Measurements from ENCODE around the gene ADNP.
"Not testable (repeated sequence)": the region's sequence is repeated elsewhere in the genome, so short reads cannot be mapped to it uniquely, and the experiment has no call there.

The ADNP gene

DNA sequence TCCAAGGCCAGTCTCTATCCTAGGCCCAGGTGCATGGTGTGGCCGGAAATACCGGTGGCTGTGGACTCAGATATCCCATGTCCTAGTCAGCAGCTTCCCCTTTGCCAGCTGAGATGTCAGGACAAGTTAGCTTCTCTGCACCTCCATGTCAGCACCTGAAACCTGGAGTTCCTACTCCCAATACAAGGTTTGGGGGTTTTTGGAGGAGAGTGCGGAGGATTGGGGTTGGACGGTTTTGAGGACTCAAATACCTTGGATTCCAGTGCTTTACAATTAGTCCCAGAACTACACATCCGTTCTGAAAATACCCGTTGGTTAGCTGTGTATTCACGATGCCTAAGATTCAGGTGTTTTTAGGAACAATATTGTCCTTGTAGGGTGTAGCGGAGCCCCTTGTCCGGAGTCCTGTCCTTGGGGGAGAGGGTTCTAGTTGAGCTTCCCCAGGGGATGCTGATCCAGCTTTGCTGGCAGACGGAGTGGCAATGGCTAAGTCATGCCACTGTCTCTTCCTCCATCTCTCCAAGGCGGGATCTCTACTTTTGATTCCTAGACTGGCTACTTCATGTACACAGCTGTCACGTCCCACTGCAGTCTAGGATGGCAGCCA, 45.0 kb downstream of the ADNP start:
- Histone ChIP-seq H3K18ac (ENCODE audit: low read length) (no peak overlapping the region), H2AK5ac (ENCODE audit: low read length) (no peak overlapping the region), H3K4me1 (ENCODE audit: control insufficient read depth, low read depth, low read length) (no peaks in the 10 kb centered on the region), H3K9ac (ENCODE audit: low read length) (no peak overlapping the region), H3K4me2 (ENCODE audit: low read length) (no peak overlapping the region), H3K56ac (ENCODE audit: low read length) (no peak overlapping the region), H3K4me3 (ENCODE audit: low read length) (no peak overlapping the region), H4K8ac (ENCODE audit: low read depth, low read length) (no peak overlapping the region), H2BK120ac (ENCODE audit: low read depth, low read length) (no peak overlapping the region), H3K79me1 (ENCODE audit: low read length) (peaks cover 5% of the 10 kb centered on the region), H3K27ac (ENCODE audit: low read depth, low read length) (no peak overlapping the region), H3K27me3 (ENCODE audit: insufficient read depth, low read length, poor library complexity) (no peaks in the 10 kb centered on the region), H4K5ac (ENCODE audit: low read length) (no peak overlapping the region), H2BK5ac (ENCODE audit: low read length) (no peak overlapping the region), H2BK15ac (replicated peaks; ENCODE audit: low read depth) (no peak overlapping the region), H3K4ac (ENCODE audit: low read depth, low read length) (no peak overlapping the region), H3K23ac (ENCODE audit: low read length) (no peak overlapping the region), H3K79me2 (ENCODE audit: control insufficient read depth, insufficient read depth, low read length) (peaks cover 2% of the 10 kb centered on the region), H3K36me3 (ENCODE audit: control insufficient read depth, insufficient read depth, low read length) (peaks cover 4% of the 10 kb centered on the region)
- WGBS (ENCODE audit: extremely low coverage, insufficient coverage, low lambda C conversion rate), result no CpG with 5 or more reads among the region's 12 CpGs
- no peak for DNase-seq

- no peak overlapping the region for H3K27ac ChIP-seq (ENCODE audit: low read depth, low read length)
- no peaks in the 10 kb centered on the region for H3K79me2 ChIP-seq (ENCODE audit: control insufficient read depth, insufficient read depth, low read length)
These were observed 45.5 kb downstream of the ADNP start for GRCh38 chr20:50885781-50886180.

DNA sequence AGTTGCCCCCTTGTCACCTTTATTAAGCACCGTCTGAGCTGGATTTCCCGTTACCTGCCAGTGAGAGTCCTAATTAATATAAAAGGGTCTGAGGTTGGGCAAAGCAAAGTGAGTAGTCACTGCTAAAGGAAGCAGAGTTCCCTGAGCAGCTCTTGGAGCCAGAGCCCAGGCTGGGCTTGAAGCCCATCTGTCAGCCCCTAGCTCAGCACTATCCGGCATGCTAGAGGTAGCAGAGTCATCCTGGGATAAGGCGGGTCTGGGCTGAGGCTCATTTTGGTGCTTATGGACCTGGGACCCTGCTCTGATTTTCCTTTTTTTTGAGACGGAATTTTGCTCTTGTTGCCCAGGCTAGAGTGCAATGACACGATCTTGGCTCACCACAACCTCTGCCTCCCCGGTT, 46.2 kb downstream of the ADNP start:
- Histone ChIP-seq H3K4me2 (ENCODE audit: low read length) (no peak overlapping the region), H2BK15ac (replicated peaks; ENCODE audit: low read depth) (no peak overlapping the region), H4K5ac (ENCODE audit: low read length) (no peak overlapping the region), H3K18ac (ENCODE audit: low read length) (no peak overlapping the region), H3K36me3 (ENCODE audit: control insufficient read depth, insufficient read depth, low read length) (peaks cover 2% of the 10 kb centered on the region), H3K27me3 (ENCODE audit: insufficient read depth, low read length, poor library complexity) (no peaks in the 10 kb centered on the region), H3K9ac (ENCODE audit: low read length) (no peak overlapping the region), H3K4me3 (ENCODE audit: low read length) (no peak overlapping the region), H2BK120ac (ENCODE audit: low read depth, low read length) (no peak overlapping the region), H3K4ac (ENCODE audit: low read depth, low read length) (no peak overlapping the region), H2BK5ac (ENCODE audit: low read length) (no peak overlapping the region), H2AK5ac (ENCODE audit: low read length) (no peak overlapping the region), H3K79me2 (ENCODE audit: control insufficient read depth, insufficient read depth, low read length) (no peaks in the 10 kb centered on the region), H3K56ac (ENCODE audit: low read length) (no peak overlapping the region), H3K79me1 (ENCODE audit: low read length) (peaks cover 2% of the 10 kb centered on the region), H3K23ac (ENCODE audit: low read length) (no peak overlapping the region), H4K8ac (ENCODE audit: low read depth, low read length) (no peak overlapping the region), H3K27ac (ENCODE audit: low read depth, low read length) (no peak overlapping the region), H3K4me1 (ENCODE audit: control insufficient read depth, low read depth, low read length) (no peaks in the 10 kb centered on the region)
- WGBS (ENCODE audit: extremely low coverage, insufficient coverage, low lambda C conversion rate), result no CpG with 5 or more reads among the region's 7 CpGs
- DNase-seq, result no peak

More at GRCh38 chr20:50885781-50886180, 45.5 kb downstream of the ADNP start:
- no peak overlapping the region for H4K8ac ChIP-seq (ENCODE audit: low read depth, low read length)
- H3K27me3 ChIP-seq (ENCODE audit: insufficient read depth, low read length, poor library complexity), result no peaks in the 10 kb centered on the region
- no peak overlapping the region for H4K5ac ChIP-seq (ENCODE audit: low read length)
- H3K23ac ChIP-seq (ENCODE audit: low read length), result no peak overlapping the region
- no peak overlapping the region for H3K4ac ChIP-seq (ENCODE audit: low read depth, low read length)
- DNase-seq, result no peak
- H3K56ac ChIP-seq (ENCODE audit: low read length), result no peak overlapping the region
- H3K4me2 ChIP-seq (ENCODE audit: low read length), result no peak overlapping the region
- H3K4me3 ChIP-seq (ENCODE audit: low read length), result no peak overlapping the region
- H3K18ac ChIP-seq (ENCODE audit: low read length), result no peak overlapping the region
- no peak overlapping the region for H2BK15ac ChIP-seq (replicated peaks; ENCODE audit: low read depth)
- peaks cover 2% of the 10 kb centered on the region for H3K79me1 ChIP-seq (ENCODE audit: low read length)
- peaks cover 2% of the 10 kb centered on the region for H3K36me3 ChIP-seq (ENCODE audit: control insufficient read depth, insufficient read depth, low read length)
- no CpG with 5 or more reads among the region's 5 CpGs for WGBS (ENCODE audit: extremely low coverage, insufficient coverage, low lambda C conversion rate)
- no peak overlapping the region for H2BK120ac ChIP-seq (ENCODE audit: low read depth, low read length)
- no peaks in the 10 kb centered on the region for H3K4me1 ChIP-seq (ENCODE audit: control insufficient read depth, low read depth, low read length)
- H2AK5ac ChIP-seq (ENCODE audit: low read length), result no peak overlapping the region
- no peak overlapping the region for H2BK5ac ChIP-seq (ENCODE audit: low read length)
- H3K9ac ChIP-seq (ENCODE audit: low read length), result no peak overlapping the region

GRCh38 chr20:50883856-50884255, 47.4 kb downstream of the ADNP start:
- H3K79me1 ChIP-seq (ENCODE audit: low read length), result peaks cover 2% of the 10 kb centered on the region
- H2BK15ac ChIP-seq (replicated peaks; ENCODE audit: low read depth), result no peak overlapping the region
- H4K5ac ChIP-seq (ENCODE audit: low read length), result no peak overlapping the region
- no peaks in the 10 kb centered on the region for H3K4me1 ChIP-seq (ENCODE audit: control insufficient read depth, low read depth, low read length)
- H3K27ac ChIP-seq (ENCODE audit: low read depth, low read length), result no peak overlapping the region
- H2AK5ac ChIP-seq (ENCODE audit: low read length), result no peak overlapping the region
- H2BK5ac ChIP-seq (ENCODE audit: low read length), result no peak overlapping the region
- no peak overlapping the region for H3K18ac ChIP-seq (ENCODE audit: low read length)
- no peaks in the 10 kb centered on the region for H3K27me3 ChIP-seq (ENCODE audit: insufficient read depth, low read length, poor library complexity)
- H4K8ac ChIP-seq (ENCODE audit: low read depth, low read length), result no peak overlapping the region
- H3K4me2 ChIP-seq (ENCODE audit: low read length), result no peak overlapping the region
- DNase-seq, result no peak
- no peak overlapping the region for H3K9ac ChIP-seq (ENCODE audit: low read length)
- H3K23ac ChIP-seq (ENCODE audit: low read length), result no peak overlapping the region
- H3K4me3 ChIP-seq (ENCODE audit: low read length), result no peak overlapping the region
- H2BK120ac ChIP-seq (ENCODE audit: low read depth, low read length), result no peak overlapping the region
- H3K56ac ChIP-seq (ENCODE audit: low read length), result no peak overlapping the region
- no peaks in the 10 kb centered on the region for H3K36me3 ChIP-seq (ENCODE audit: control insufficient read depth, insufficient read depth, low read length)
- no peak overlapping the region for H3K4ac ChIP-seq (ENCODE audit: low read depth, low read length)
- no peaks in the 10 kb centered on the region for H3K79me2 ChIP-seq (ENCODE audit: control insufficient read depth, insufficient read depth, low read length)
- no CpG with 5 or more reads among the region's 11 CpGs for WGBS (ENCODE audit: extremely low coverage, insufficient coverage, low lambda C conversion rate)

GRCh38 chr20:50881759-50882424, 49.3 kb downstream of the ADNP start:
- H3K4ac ChIP-seq (ENCODE audit: low read depth, low read length), result not testable (repeated sequence)

More at GRCh38 chr20:50881759-50882424, 49.3 kb downstream of the ADNP start:
- H4K5ac ChIP-seq (ENCODE audit: low read length); H3K36me3 ChIP-seq (ENCODE audit: control insufficient read depth, insufficient read depth, low read length); H3K9ac ChIP-seq (ENCODE audit: low read length); H3K23ac ChIP-seq (ENCODE audit: low read length); H3K4me1 ChIP-seq (ENCODE audit: control insufficient read depth, low read depth, low read length); H2BK5ac ChIP-seq (ENCODE audit: low read length); H3K27me3 ChIP-seq (ENCODE audit: insufficient read depth, low read length, poor library complexity); H2BK15ac ChIP-seq (replicated peaks; ENCODE audit: low read depth); H2AK5ac ChIP-seq (ENCODE audit: low read length); H4K8ac ChIP-seq (ENCODE audit: low read depth, low read length); H3K4me2 ChIP-seq (ENCODE audit: low read length); H3K27ac ChIP-seq (ENCODE audit: low read depth, low read length); H3K18ac ChIP-seq (ENCODE audit: low read length); H3K56ac ChIP-seq (ENCODE audit: low read length); H3K79me2 ChIP-seq (ENCODE audit: control insufficient read depth, insufficient read depth, low read length); DNase-seq; H3K4me3 ChIP-seq (ENCODE audit: low read length); H2BK120ac ChIP-seq (ENCODE audit: low read depth, low read length); H3K79me1 ChIP-seq (ENCODE audit: low read length): not testable (repeated sequence)
- WGBS (ENCODE audit: extremely low coverage, insufficient coverage, low lambda C conversion rate), result no CpG with 5 or more reads among the region's 5 CpGs

Data from mesendoderm (in vitro differentiated cells).